Smooth muscle cell (in vitro differentiated cells): ENCODE results near the gene CTBP2. TPM values are rescaled to one million over a fixed set of nuclear protein-coding genes. Genes with fewer than 3 reads are reported as not detected.

Experiments used
- DNase-seq: peaks from one replicate; lab custom pipeline; 2025; ENCODE audit not compliant: unreplicated experiment; lab: John Stamatoyannopoulos, UW
- H2AFZ ChIP-seq: fragments of 200-600 bp; sonication (generic); 2 replicates; pipeline ENCODE4 v1.6.0; 2016; ENCODE audit warnings: antibody characterized with exemption, low read depth, mild to moderate bottlenecking
- H3F3A ChIP-seq: fragments of 200-600 bp; sonication (generic); 2 replicates; pipeline ENCODE4 v1.6.0; 2017; ENCODE audit warnings: antibody characterized with exemption, low read depth
- H3K27ac ChIP-seq: fragments of 200-600 bp; sonication (generic); 2 replicates; pipeline ENCODE4 v1.5.1; 2016; ENCODE audit warnings: low read depth, mild to moderate bottlenecking
- H3K27me3 ChIP-seq: fragments of 200-600 bp; sonication (generic); 2 replicates; pipeline ENCODE4 v1.6.1; 2016; ENCODE audit warnings: low read depth, mild to moderate bottlenecking
- H3K36me3 ChIP-seq: fragments of 200-600 bp; sonication (generic); 2 replicates; pipeline ENCODE4 v1.5.1; 2016; ENCODE audit warnings: low read depth
- H3K4me1 ChIP-seq: fragments of 200-600 bp; sonication (generic); 2 replicates; pipeline ENCODE4 v1.5.1; 2016; ENCODE audit warnings: low read depth
- H3K4me2 ChIP-seq: fragments of 200-600 bp; sonication (generic); 2 replicates; pipeline ENCODE4 v1.6.0; 2016; ENCODE audit warnings: mild to moderate bottlenecking
- H3K4me3 ChIP-seq: fragments of 200-600 bp; sonication (generic); 2 replicates; pipeline ENCODE4 v1.5.1; 2016; ENCODE audit warnings: mild to moderate bottlenecking
- H3K79me2 ChIP-seq: fragments of 200-600 bp; sonication (generic); 2 replicates; pipeline ENCODE4 v1.6.0; 2016; ENCODE audit warnings: low read depth, mild to moderate bottlenecking
- H3K9ac ChIP-seq: fragments of 200-600 bp; sonication (generic); 2 replicates; pipeline ENCODE4 v1.6.0; 2016; ENCODE audit warnings: low read depth
- H3K9me3 ChIP-seq: fragments of 200-600 bp; sonication (generic); replicated peaks from 2 replicates; pipeline ENCODE4 v1.5.1; 2016; ENCODE audit warnings: low read depth
- H4K20me1 ChIP-seq: fragments of 200-600 bp; sonication (generic); 2 replicates; pipeline ENCODE4 v1.6.0; 2016; ENCODE audit warnings: low read depth
- CTCF ChIP-seq: fragments of 200-600 bp; sonication (generic); IDR thresholded peaks from 2 replicates; pipeline ENCODE4 v1.5.1; 2017; ENCODE audit warnings: borderline replicate concordance, mild to moderate bottlenecking, antibody characterized with exemption; ENCODE audit not compliant: insufficient read depth, poor library complexity, severe bottlenecking
- WGBS: methylation state at CpG from one replicate; pipeline ENCODE4 v1.1.7; 2016; ENCODE audit warnings: low lambda C conversion rate; 5-methylcytosine and 5-hydroxymethylcytosine counted together
- polyA plus RNA-seq: library from polyadenylated mRNA; unstranded; fragments of >200 nt; fragmentation: Nextera tagmentation; extraction: Ambion mirVana; gene quantifications from 2 replicates; pipeline ENCODE4 v1.2.1, GENCODE V29; 2016
- total RNA-seq: library from RNA; depleted of rRNA; stranded (reverse); fragments of >200 nt; gene quantifications from 2 replicates; pipeline ENCODE4 v1.2.3, GENCODE V29; 2014

CTBP2 gene
- total and polyA plus RNA-seq, 2 experiments from 2014 or later: 49.9 to 69.5 TPM

DNA sequence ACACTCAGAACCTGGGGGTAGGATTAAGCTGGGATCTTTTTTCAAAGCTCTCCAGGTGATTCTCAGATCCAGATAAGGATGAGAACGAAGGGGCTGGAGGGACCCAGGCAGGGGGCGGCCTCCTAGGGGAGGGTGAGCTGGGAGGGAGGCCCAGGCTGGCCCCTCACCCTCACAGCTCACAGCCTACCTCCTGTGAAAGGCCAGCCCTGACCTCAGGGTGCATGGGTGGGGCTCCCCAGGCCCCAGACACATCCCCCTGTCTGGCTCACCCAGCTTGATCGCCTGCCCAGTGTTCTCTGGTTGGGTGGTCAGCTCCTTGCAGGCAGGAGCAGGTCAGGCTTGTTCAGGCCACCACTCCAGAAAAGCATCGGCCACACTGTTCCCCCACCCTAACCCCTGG lies 24.3 kb downstream of the CTBP2 start:
- no peak for TF ChIP-seq CTCF
- Histone ChIP-seq H3K4me2 (no peak overlapping the region), H3F3A (no peaks in the 10 kb centered on the region), H3K27ac (no peak overlapping the region), H3K79me2 (peaks cover 97% of the 10 kb centered on the region), H3K4me1 (peaks cover 10% of the 10 kb centered on the region), H2AFZ (no peak overlapping the region), H3K9ac (no peak overlapping the region), H4K20me1 (peaks cover 100% of the 10 kb centered on the region), H3K36me3 (no peaks in the 10 kb centered on the region), H3K4me3 (no peak overlapping the region), H3K9me3 (no peaks in the 10 kb centered on the region), H3K27me3 (no peaks in the 10 kb centered on the region)
- DNase-seq: no peak
- WGBS: 95% methylated on average over 4 of the region's 4 CpGs

GRCh38 chr10:125135771-125136035 lies 24.7 kb downstream of the CTBP2 start:
- no peak overlapping the region for H3K9ac ChIP-seq
- WGBS: 97% methylated on average over 6 of the region's 6 CpGs

DNA sequence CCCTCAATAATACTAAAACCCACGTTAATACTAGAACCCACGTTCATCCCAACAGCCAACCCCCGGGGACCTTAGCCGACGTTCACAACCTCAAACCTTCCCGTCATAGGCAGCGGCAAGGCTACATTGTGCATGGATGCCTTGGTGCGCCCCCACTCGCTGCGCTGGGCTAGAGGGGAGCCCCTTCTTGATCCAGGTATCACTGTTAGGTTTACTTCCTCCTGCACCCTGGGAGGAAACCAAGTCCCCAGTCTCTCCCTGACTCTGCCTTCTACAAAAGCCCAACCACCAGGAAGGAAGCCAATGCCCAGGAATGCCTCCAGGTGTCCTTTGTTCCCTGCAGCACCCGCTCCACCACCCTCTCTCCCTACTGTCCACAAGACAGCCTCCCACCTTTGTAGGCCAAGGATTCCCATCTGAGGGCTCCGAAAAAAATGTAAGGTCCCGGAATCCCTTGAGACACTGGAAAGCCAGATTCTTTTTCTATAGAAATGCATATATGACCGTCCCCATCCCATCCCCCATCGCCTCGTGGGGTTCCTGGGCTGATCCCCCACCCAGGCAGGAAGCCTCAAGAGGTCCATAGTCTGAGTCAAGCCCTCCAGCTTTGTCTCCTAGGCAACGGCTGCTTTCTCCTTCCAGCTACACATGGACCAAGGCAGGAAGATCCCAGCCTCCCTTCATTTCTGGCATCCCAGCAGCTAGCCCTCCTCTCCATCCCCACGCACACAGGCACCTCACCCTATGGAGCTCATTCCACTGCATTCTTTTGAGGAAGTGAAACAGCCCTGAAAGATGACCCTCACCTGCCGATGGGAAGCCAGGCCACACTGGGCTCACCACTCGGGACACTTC lies 25.2 kb downstream of the CTBP2 start:
- no peak overlapping the region for H2AFZ ChIP-seq
- DNase-seq: no peak
- peaks cover 10% of the 10 kb centered on the region for H3K4me1 ChIP-seq
- no peak overlapping the region for H3K4me2 ChIP-seq
- H3K4me3 ChIP-seq: no peak overlapping the region
- H3K79me2 ChIP-seq: peaks cover 97% of the 10 kb centered on the region
- H3K27ac ChIP-seq: no peak overlapping the region
- peaks cover 100% of the 10 kb centered on the region for H4K20me1 ChIP-seq
- H3K27me3 ChIP-seq: no peaks in the 10 kb centered on the region
- WGBS: 92% methylated on average over 20 of the region's 20 CpGs
- H3K9me3 ChIP-seq: no peaks in the 10 kb centered on the region
- no peaks in the 10 kb centered on the region for H3F3A ChIP-seq
- no peaks in the 10 kb centered on the region for H3K36me3 ChIP-seq
- no peak for TF ChIP-seq CTCF
- no peak overlapping the region for H3K9ac ChIP-seq

More at GRCh38 chr10:125135771-125136035, 24.7 kb downstream of the CTBP2 start:
- H3K27me3 ChIP-seq: no peaks in the 10 kb centered on the region
- H4K20me1 ChIP-seq: peaks cover 100% of the 10 kb centered on the region
- no peaks in the 10 kb centered on the region for H3K9me3 ChIP-seq
- H2AFZ ChIP-seq: no peak overlapping the region
- no peaks in the 10 kb centered on the region for H3F3A ChIP-seq
- H3K4me1 ChIP-seq: peaks cover 10% of the 10 kb centered on the region
- peaks cover 97% of the 10 kb centered on the region for H3K79me2 ChIP-seq
- no peak for TF ChIP-seq CTCF
- no peak for DNase-seq
- no peaks in the 10 kb centered on the region for H3K36me3 ChIP-seq
- no peak overlapping the region for H3K4me2 ChIP-seq
- no peak overlapping the region for H3K4me3 ChIP-seq
- no peak overlapping the region for H3K27ac ChIP-seq

DNA sequence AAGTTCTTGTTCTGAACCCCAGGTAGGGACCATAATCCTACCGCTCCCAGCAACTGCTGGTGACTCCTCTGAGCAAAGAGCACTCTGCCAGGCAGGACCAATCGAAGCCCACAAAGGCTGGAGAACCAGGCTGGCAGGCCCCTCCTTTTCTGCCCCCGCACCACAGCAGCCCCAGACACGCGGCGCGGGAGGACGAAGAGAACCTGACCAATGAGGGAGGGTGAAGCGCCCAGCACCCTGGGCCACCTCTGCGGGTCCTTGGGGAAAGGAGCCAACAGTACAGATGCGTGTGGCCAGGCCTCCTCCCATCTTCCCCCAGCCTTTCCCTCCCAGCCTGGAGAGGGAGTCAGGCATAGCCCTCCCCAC lies 25.9 kb downstream of the CTBP2 start:
- Histone ChIP-seq H3K9ac (no peak overlapping the region), H2AFZ (no peak overlapping the region), H3K27ac (no peak overlapping the region), H3K36me3 (no peaks in the 10 kb centered on the region), H3F3A (no peaks in the 10 kb centered on the region), H3K27me3 (no peaks in the 10 kb centered on the region), H3K4me3 (no peak overlapping the region), H3K79me2 (peaks cover 97% of the 10 kb centered on the region), H3K4me2 (no peak overlapping the region), H4K20me1 (peaks cover 99% of the 10 kb centered on the region), H3K4me1 (peaks cover 10% of the 10 kb centered on the region), H3K9me3 (no peaks in the 10 kb centered on the region)
- no peak for DNase-seq
- no peak for TF ChIP-seq CTCF
- WGBS: 92% methylated on average over 11 of the region's 11 CpGs
